Measurements from ENCODE around the gene ARAP3. TPM values are rescaled to one million over a fixed set of nuclear protein-coding genes. Genes with fewer than 3 reads are reported as not detected.
"Not testable (repeated sequence)": the region's sequence is repeated elsewhere in the genome, so short reads cannot be mapped to it uniquely, and the experiment has no call there.

The ARAP3 gene
- total RNA-seq, 1 experiment from 2014 or later: 2.5 TPM

DNA sequence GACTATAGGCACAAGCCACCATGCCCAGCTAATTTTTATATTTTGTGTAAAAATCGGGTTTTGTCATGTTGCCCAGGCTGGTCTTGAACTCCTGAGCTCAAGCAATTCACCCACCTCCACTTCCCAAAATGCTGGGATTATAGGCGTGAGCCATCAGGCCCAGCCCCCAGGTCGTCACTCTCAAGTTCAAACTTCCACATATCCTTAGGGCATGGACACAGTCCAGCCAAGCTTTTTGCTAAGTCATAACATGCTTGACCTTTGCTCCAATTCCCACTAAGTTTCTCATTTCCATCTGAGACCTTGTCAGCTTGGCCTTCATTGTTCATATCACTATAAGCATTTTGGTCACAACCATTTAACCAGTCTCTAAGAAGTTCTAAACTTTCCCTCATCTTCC is 43.9 kb upstream of the ARAP3 start:
- Histone ChIP-seq H3K9me3 (ENCODE audit: control insufficient read depth, insufficient read depth, low read depth, low read length) (no peaks in the 10 kb centered on the region), H3K4me3 (ENCODE audit: low read depth in 2 of 2, low read length in 2 of 2) (no peak overlapping the region), H3K27ac (ENCODE audit: low read length) (no peak overlapping the region), H3K36me3 (ENCODE audit: control insufficient read depth, insufficient read depth, low read length) (no peaks in the 10 kb centered on the region), H3K27me3 (ENCODE audit: control insufficient read depth, insufficient read depth, low read length) (no peaks in the 10 kb centered on the region), H3K4me1 (ENCODE audit: control insufficient read depth, insufficient read depth, low read length) (no peaks in the 10 kb centered on the region)
- DNase-seq (ENCODE audit: low read depth, low spot score): no peak
- TF ChIP-seq, protein P1, sequence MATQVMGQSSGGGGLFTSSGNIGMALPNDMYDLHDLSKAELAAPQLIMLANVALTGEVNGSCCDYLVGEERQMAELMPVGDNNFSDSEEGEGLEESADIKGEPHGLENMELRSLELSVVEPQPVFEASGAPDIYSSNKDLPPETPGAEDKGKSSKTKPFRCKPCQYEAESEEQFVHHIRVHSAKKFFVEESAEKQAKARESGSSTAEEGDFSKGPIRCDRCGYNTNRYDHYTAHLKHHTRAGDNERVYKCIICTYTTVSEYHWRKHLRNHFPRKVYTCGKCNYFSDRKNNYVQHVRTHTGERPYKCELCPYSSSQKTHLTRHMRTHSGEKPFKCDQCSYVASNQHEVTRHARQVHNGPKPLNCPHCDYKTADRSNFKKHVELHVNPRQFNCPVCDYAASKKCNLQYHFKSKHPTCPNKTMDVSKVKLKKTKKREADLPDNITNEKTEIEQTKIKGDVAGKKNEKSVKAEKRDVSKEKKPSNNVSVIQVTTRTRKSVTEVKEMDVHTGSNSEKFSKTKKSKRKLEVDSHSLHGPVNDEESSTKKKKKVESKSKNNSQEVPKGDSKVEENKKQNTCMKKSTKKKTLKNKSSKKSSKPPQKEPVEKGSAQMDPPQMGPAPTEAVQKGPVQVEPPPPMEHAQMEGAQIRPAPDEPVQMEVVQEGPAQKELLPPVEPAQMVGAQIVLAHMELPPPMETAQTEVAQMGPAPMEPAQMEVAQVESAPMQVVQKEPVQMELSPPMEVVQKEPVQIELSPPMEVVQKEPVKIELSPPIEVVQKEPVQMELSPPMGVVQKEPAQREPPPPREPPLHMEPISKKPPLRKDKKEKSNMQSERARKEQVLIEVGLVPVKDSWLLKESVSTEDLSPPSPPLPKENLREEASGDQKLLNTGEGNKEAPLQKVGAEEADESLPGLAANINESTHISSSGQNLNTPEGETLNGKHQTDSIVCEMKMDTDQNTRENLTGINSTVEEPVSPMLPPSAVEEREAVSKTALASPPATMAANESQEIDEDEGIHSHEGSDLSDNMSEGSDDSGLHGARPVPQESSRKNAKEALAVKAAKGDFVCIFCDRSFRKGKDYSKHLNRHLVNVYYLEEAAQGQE (IDR thresholded peaks at IDR 0.05; ENCODE audit: insufficient read depth in 1 of 2, low read depth in 2 of 2, low read length in 1 of 2): no peak
- no peak for TF ChIP-seq POLR2AphosphoS5 (IDR thresholded peaks at IDR 0.05; ENCODE audit: low read depth, low read length)
- TF ChIP-seq SIN3A (IDR thresholded peaks at IDR 0.05; ENCODE audit: borderline replicate concordance, insufficient read depth, low read depth, low read length): no peak
- no peak for TF ChIP-seq TCF7L2 (IDR thresholded peaks at IDR 0.05; ENCODE audit: low read depth, low read length)
- TF ChIP-seq, protein P2, sequence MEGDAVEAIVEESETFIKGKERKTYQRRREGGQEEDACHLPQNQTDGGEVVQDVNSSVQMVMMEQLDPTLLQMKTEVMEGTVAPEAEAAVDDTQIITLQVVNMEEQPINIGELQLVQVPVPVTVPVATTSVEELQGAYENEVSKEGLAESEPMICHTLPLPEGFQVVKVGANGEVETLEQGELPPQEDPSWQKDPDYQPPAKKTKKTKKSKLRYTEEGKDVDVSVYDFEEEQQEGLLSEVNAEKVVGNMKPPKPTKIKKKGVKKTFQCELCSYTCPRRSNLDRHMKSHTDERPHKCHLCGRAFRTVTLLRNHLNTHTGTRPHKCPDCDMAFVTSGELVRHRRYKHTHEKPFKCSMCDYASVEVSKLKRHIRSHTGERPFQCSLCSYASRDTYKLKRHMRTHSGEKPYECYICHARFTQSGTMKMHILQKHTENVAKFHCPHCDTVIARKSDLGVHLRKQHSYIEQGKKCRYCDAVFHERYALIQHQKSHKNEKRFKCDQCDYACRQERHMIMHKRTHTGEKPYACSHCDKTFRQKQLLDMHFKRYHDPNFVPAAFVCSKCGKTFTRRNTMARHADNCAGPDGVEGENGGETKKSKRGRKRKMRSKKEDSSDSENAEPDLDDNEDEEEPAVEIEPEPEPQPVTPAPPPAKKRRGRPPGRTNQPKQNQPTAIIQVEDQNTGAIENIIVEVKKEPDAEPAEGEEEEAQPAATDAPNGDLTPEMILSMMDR (IDR thresholded peaks at IDR 0.05): no peak
- BruUV-seq (replicated peaks): no TSS peak
- in situ Hi-C loops (cut with HindIII; ENCODE audit: low pct_unique_long_range_greater_than_20kb, low sequenced_read_pairs) (no loop called here), intact Hi-C loops (cut with micrococcal nuclease; ENCODE audit: unreplicated experiment) (no loop called here)
- CTCF ChIA-PET: interaction anchor here (0.7 kb wide), 2 partner anchors 17 to 1603 kb away, joined by 3 to 7 read pairs; no protein-coding TSS in a partner anchor
- POLR2A ChIA-PET: no interaction called here
- ATAC-seq: no peak

DNA sequence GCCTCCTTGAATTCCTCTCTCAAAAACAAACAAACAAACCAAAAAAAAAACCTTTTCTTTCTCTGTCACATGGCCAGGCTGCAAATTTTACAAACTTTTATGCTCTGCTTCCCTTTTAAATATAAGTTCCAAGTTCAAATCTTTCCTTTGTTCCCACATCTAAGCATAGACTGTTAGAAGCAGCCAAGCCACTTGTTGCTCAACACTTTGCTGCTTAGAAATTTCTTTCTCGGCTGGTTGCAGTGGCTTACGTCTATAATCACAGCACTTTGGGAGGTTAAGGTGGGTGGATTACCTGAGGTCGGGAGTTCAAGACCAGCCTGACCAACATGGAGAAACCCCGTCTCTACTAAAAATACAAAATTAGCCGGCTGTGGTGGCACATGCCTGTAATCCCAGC is 43.1 kb upstream of the ARAP3 start:
- CTCF ChIA-PET; ATAC-seq; H3K36me3 ChIP-seq (ENCODE audit: control insufficient read depth, insufficient read depth, low read length); intact Hi-C loops (cut with micrococcal nuclease; ENCODE audit: unreplicated experiment); H3K4me3 ChIP-seq (ENCODE audit: low read depth in 2 of 2, low read length in 2 of 2); H3K9me3 ChIP-seq (ENCODE audit: control insufficient read depth, insufficient read depth, low read depth, low read length); DNase-seq (ENCODE audit: low read depth, low spot score); POLR2A ChIA-PET; H3K27me3 ChIP-seq (ENCODE audit: control insufficient read depth, insufficient read depth, low read length); H3K4me1 ChIP-seq (ENCODE audit: control insufficient read depth, insufficient read depth, low read length); in situ Hi-C loops (cut with HindIII; ENCODE audit: low pct_unique_long_range_greater_than_20kb, low sequenced_read_pairs); H3K27ac ChIP-seq (ENCODE audit: low read length); BruUV-seq (replicated peaks): not testable (repeated sequence)

DNA sequence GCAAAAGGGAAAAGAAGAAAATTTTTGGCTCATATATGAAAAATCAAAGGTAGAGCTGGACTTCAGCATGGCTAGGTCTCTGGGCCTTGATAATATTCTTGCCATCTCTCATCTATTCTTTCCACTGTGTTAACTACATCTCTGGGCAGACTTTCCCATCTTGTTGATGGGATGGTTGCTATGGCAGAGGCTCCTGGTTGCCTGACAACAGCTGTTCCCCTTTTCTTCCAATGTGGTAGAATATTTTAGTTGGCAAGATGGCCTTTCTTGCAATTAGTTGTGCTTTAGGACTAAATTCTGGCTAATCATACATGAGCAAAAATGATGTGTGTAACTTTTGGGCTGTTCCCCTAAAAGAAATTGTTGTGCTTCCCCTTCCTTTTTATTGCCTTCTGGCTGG is 40.2 kb upstream of the ARAP3 start:
- in situ Hi-C loops (cut with HindIII; ENCODE audit: low pct_unique_long_range_greater_than_20kb, low sequenced_read_pairs) (no loop called here), intact Hi-C loops (cut with micrococcal nuclease; ENCODE audit: unreplicated experiment) (no loop called here)
- H3K4me3 ChIP-seq (ENCODE audit: low read depth in 2 of 2, low read length in 2 of 2): no peak overlapping the region
- H3K9me3 ChIP-seq (ENCODE audit: control insufficient read depth, insufficient read depth, low read depth, low read length): no peaks in the 10 kb centered on the region
- no peaks in the 10 kb centered on the region for H3K27me3 ChIP-seq (ENCODE audit: control insufficient read depth, insufficient read depth, low read length)
- ChIA-PET CTCF (no interaction called here), POLR2A (no interaction called here)
- TF ChIP-seq, protein P1 (IDR thresholded peaks at IDR 0.05; ENCODE audit: insufficient read depth in 1 of 2, low read depth in 2 of 2, low read length in 1 of 2): no peak
- TF ChIP-seq TCF7L2 (IDR thresholded peaks at IDR 0.05; ENCODE audit: low read depth, low read length): no peak
- no peak for TF ChIP-seq SIN3A (IDR thresholded peaks at IDR 0.05; ENCODE audit: borderline replicate concordance, insufficient read depth, low read depth, low read length)
- no peak for TF ChIP-seq POLR2AphosphoS5 (IDR thresholded peaks at IDR 0.05; ENCODE audit: low read depth, low read length)
- TF ChIP-seq, protein P2 (IDR thresholded peaks at IDR 0.05): no peak
- no peaks in the 10 kb centered on the region for H3K36me3 ChIP-seq (ENCODE audit: control insufficient read depth, insufficient read depth, low read length)
- ATAC-seq (no peak), DNase-seq (ENCODE audit: low read depth, low spot score) (no peak)
- BruUV-seq (replicated peaks): no TSS peak
- H3K4me1 ChIP-seq (ENCODE audit: control insufficient read depth, insufficient read depth, low read length): peaks cover 7% of the 10 kb centered on the region
- no peak overlapping the region for H3K27ac ChIP-seq (ENCODE audit: low read length)
